GM12892 (cell line): ENCODE data around the gene SMPDL3B.

ENCODE experiments used
- POLR2A ChIP-seq: IDR thresholded peaks from 2 replicates; pipeline ENCODE4 v1.6.1; 2011; ENCODE audit warnings: low read depth, low read length, control low read depth
- POLR2AphosphoS5 ChIP-seq: IDR thresholded peaks from 2 replicates; pipeline ENCODE4 v1.6.1; 2011; ENCODE audit warnings: low read depth, low read length, control low read depth
- TAF1 ChIP-seq: IDR thresholded peaks from 2 replicates; pipeline ENCODE4 v1.6.1; 2011; ENCODE audit warnings: low read depth, mild to moderate bottlenecking, control low read depth, low read length, borderline replicate concordance

GRCh38 chr1:27968692-27969091, 33.9 kb downstream of the SMPDL3B start:
- no peak for TF ChIP-seq POLR2A
- TF ChIP-seq POLR2AphosphoS5, result no peak
- no peak for TF ChIP-seq TAF1
